Stomach (tissue), 4 donors: ENCODE data around the gene MIPOL1.

ENCODE experiments used
- EP300 ChIP-seq: sonication (generic); formaldehyde crosslinking; IDR thresholded peaks from one replicate; pipeline ENCODE4 v1.6.1; 2017; ENCODE audit warnings: antibody characterized with exemption
- TF ChIP-seq, protein P1 (sequence below), 7 experiments: fragments of 450-650 bp in 4 of 7; fragments of 200-600 bp in 3 of 7; sonication (generic) in 3 of 7; IDR thresholded peaks; one replicate each; pipeline ENCODE4 v1.5.1; 2016 to 2019; ENCODE audit warnings: antibody characterized with exemption in 7 of 7, control low read depth in 2 of 7, mild to moderate bottlenecking in 1 of 7

DNA sequence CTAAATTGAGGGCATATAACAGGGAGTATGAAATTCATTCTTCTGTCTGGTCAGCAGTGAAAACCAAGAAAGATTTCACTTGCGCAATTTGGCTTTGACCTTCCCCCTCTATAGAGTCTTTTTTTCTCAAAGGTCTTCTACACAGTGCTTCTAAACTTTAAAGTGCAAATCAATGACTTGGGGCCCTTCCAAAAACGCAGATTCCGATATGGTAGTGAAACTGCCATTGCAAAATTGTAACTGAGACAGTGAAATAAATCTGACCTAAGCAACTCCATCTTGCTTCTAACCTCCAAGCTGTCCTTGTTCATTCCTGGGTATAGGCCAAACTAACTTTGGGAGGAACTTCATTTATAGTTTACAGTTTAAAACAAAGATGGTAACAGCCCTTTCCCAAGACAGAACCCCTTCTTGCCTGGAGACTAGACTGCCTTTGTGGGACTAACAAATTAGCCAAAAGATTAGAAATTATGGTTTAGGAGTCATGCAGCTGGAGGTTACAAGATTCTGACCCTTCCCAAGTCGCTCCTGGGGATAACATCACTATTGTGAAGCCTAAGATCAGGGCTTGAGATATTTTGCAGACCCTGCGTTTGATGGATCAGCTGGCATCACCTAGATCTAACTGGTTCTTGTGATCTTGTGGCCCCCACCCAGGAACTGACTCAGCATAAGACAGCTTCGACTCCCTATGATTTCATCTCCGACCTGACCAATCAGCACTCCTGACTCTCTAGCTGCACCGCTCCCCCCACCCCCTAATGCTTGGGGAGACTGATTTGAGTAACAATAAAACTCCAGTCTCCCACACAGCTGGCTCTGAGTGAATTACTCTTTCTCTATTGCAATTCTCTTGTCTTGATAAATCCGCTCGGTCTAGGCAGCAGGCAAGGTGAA is 30.3 kb upstream of the MIPOL1 start:
- TF ChIP-seq, protein P1, sequence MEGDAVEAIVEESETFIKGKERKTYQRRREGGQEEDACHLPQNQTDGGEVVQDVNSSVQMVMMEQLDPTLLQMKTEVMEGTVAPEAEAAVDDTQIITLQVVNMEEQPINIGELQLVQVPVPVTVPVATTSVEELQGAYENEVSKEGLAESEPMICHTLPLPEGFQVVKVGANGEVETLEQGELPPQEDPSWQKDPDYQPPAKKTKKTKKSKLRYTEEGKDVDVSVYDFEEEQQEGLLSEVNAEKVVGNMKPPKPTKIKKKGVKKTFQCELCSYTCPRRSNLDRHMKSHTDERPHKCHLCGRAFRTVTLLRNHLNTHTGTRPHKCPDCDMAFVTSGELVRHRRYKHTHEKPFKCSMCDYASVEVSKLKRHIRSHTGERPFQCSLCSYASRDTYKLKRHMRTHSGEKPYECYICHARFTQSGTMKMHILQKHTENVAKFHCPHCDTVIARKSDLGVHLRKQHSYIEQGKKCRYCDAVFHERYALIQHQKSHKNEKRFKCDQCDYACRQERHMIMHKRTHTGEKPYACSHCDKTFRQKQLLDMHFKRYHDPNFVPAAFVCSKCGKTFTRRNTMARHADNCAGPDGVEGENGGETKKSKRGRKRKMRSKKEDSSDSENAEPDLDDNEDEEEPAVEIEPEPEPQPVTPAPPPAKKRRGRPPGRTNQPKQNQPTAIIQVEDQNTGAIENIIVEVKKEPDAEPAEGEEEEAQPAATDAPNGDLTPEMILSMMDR (IDR thresholded peaks at IDR 0.05) = no peak
- no peak for TF ChIP-seq EP300
